Ishikawa (cell line): ENCODE data around the gene ATG9B.

ENCODE experiments used
- CEBPB ChIP-seq: IDR thresholded peaks from 2 replicates; pipeline ENCODE4 v1.6.1; 2012
- CREB1 ChIP-seq: IDR thresholded peaks from 2 replicates; pipeline ENCODE4 v1.6.1; 2012; ENCODE audit warnings: low read depth
- EGR1 ChIP-seq: IDR thresholded peaks from 2 replicates; pipeline ENCODE4 v1.6.1; 2012
- EP300 ChIP-seq: IDR thresholded peaks from 2 replicates; pipeline ENCODE4 v1.6.1; 2012; ENCODE audit warnings: borderline replicate concordance
- FOXM1 ChIP-seq: IDR thresholded peaks from 2 replicates; pipeline ENCODE4 v1.6.1; 2012; ENCODE audit warnings: low read depth, borderline replicate concordance
- MAX ChIP-seq: IDR thresholded peaks from 2 replicates; pipeline ENCODE4 v1.6.1; 2012
- REST ChIP-seq: IDR thresholded peaks from 2 replicates; pipeline ENCODE4 v1.6.1; 2012; ENCODE audit warnings: low read depth, mild to moderate bottlenecking
- YY1 ChIP-seq: IDR thresholded peaks from 2 replicates; pipeline ENCODE4 v1.6.1; 2012; ENCODE audit warnings: low read depth
- TF ChIP-seq, protein P1 (sequence below): IDR thresholded peaks from 2 replicates; pipeline ENCODE4 v1.6.1; 2012

DNA sequence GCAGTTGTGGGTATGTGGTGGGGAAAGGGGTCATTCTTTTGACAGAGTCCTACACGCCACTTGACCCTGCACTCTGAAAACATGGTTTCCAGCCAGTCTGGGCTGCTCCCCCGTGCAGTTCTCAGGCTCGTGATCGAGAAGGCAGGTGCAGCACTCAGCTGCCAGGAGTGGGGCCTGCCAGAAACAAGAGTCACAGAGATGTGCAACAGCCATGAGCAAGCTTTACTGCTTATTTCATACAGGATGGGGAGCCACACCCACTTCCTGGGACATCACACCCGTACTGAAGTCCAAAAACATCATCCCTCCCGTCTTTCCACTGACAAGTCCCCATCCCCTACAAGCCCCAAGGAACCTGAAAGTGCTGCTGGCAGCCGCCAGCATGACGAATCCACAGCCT lies 9.3 kb downstream of the ATG9B start:
- TF ChIP-seq CREB1 (no peak), EP300 (no peak), FOXM1 (no peak), CEBPB (no peak), MAX (no peak), REST (no peak), EGR1 (no peak), YY1 (no peak)
- TF ChIP-seq, protein P1, sequence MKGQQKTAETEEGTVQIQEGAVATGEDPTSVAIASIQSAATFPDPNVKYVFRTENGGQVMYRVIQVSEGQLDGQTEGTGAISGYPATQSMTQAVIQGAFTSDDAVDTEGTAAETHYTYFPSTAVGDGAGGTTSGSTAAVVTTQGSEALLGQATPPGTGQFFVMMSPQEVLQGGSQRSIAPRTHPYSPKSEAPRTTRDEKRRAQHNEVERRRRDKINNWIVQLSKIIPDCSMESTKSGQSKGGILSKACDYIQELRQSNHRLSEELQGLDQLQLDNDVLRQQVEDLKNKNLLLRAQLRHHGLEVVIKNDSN = no peak
